Measurements from ENCODE around the gene TNFRSF19.

TNFRSF19 gene

GRCh38 chr13:23642110-23642509 is 71.9 kb downstream of the TNFRSF19 start:
- no peaks in the 10 kb centered on the region for H3K36me3 ChIP-seq (ENCODE audit: control insufficient read depth, insufficient read depth, low read length)
- no peak overlapping the region for H3K9ac ChIP-seq (ENCODE audit: low read length)
- no peak overlapping the region for H3K4me3 ChIP-seq (ENCODE audit: low read depth, low read length)
- no peak overlapping the region for H3K27ac ChIP-seq (ENCODE audit: low read depth, low read length)
- H3K4me1 ChIP-seq (ENCODE audit: control insufficient read depth, insufficient read depth, low read length), result peaks cover 36% of the 10 kb centered on the region
- no peaks in the 10 kb centered on the region for H3K9me3 ChIP-seq (ENCODE audit: control insufficient read depth, insufficient read depth, low read depth, low read length)
- no peaks in the 10 kb centered on the region for H3K27me3 ChIP-seq (ENCODE audit: control insufficient read depth, insufficient read depth, low read length)

GRCh38 chr13:23643338-23644125 is 73.3 kb downstream of the TNFRSF19 start:
- Histone ChIP-seq H3K27ac (ENCODE audit: low read depth, low read length) (no peak overlapping the region), H3K36me3 (ENCODE audit: control insufficient read depth, insufficient read depth, low read length) (no peaks in the 10 kb centered on the region), H3K27me3 (ENCODE audit: control insufficient read depth, insufficient read depth, low read length) (no peaks in the 10 kb centered on the region), H3K4me1 (ENCODE audit: control insufficient read depth, insufficient read depth, low read length) (peaks cover 23% of the 10 kb centered on the region), H3K9ac (ENCODE audit: low read length) (no peak overlapping the region), H3K4me3 (ENCODE audit: low read depth, low read length) (no peak overlapping the region), H3K9me3 (ENCODE audit: control insufficient read depth, insufficient read depth, low read depth, low read length) (no peaks in the 10 kb centered on the region)

- no peak overlapping the region for H3K9ac ChIP-seq (ENCODE audit: low read length)
- H3K36me3 ChIP-seq (ENCODE audit: control insufficient read depth, insufficient read depth, low read length), result no peaks in the 10 kb centered on the region
- no peak overlapping the region for H3K4me3 ChIP-seq (ENCODE audit: low read depth, low read length)
- no peaks in the 10 kb centered on the region for H3K27me3 ChIP-seq (ENCODE audit: control insufficient read depth, insufficient read depth, low read length)
- peaks cover 23% of the 10 kb centered on the region for H3K4me1 ChIP-seq (ENCODE audit: control insufficient read depth, insufficient read depth, low read length)
- no peaks in the 10 kb centered on the region for H3K9me3 ChIP-seq (ENCODE audit: control insufficient read depth, insufficient read depth, low read depth, low read length)
- H3K27ac ChIP-seq (ENCODE audit: low read depth, low read length), result no peak overlapping the region
Observed at GRCh38 chr13:23644126-23644419, 73.9 kb downstream of the TNFRSF19 start.

- Histone ChIP-seq H3K27me3 (ENCODE audit: control insufficient read depth, insufficient read depth, low read length) (no peaks in the 10 kb centered on the region), H3K9me3 (ENCODE audit: control insufficient read depth, insufficient read depth, low read depth, low read length) (no peaks in the 10 kb centered on the region), H3K4me3 (ENCODE audit: low read depth, low read length) (no peak overlapping the region), H3K9ac (ENCODE audit: low read length) (no peak overlapping the region), H3K36me3 (ENCODE audit: control insufficient read depth, insufficient read depth, low read length) (no peaks in the 10 kb centered on the region), H3K4me1 (ENCODE audit: control insufficient read depth, insufficient read depth, low read length) (peaks cover 19% of the 10 kb centered on the region), H3K27ac (ENCODE audit: low read depth, low read length) (no peak overlapping the region)
Observed at GRCh38 chr13:23644527-23645138, 74.4 kb downstream of the TNFRSF19 start.

GRCh38 chr13:23645851-23646250 is 75.6 kb downstream of the TNFRSF19 start:
- no peaks in the 10 kb centered on the region for H3K9me3 ChIP-seq (ENCODE audit: control insufficient read depth, insufficient read depth, low read depth, low read length)
- no peak overlapping the region for H3K4me3 ChIP-seq (ENCODE audit: low read depth, low read length)
- H3K9ac ChIP-seq (ENCODE audit: low read length), result no peak overlapping the region
- peaks cover 13% of the 10 kb centered on the region for H3K4me1 ChIP-seq (ENCODE audit: control insufficient read depth, insufficient read depth, low read length)
- H3K27me3 ChIP-seq (ENCODE audit: control insufficient read depth, insufficient read depth, low read length), result no peaks in the 10 kb centered on the region
- no peak overlapping the region for H3K27ac ChIP-seq (ENCODE audit: low read depth, low read length)
- H3K36me3 ChIP-seq (ENCODE audit: control insufficient read depth, insufficient read depth, low read length), result no peaks in the 10 kb centered on the region

- Histone ChIP-seq H3K9me3 (ENCODE audit: control insufficient read depth, insufficient read depth, low read depth, low read length) (no peaks in the 10 kb centered on the region), H3K9ac (ENCODE audit: low read length) (no peak overlapping the region), H3K4me1 (ENCODE audit: control insufficient read depth, insufficient read depth, low read length) (peaks cover 16% of the 10 kb centered on the region), H3K4me3 (ENCODE audit: low read depth, low read length) (no peak overlapping the region), H3K27ac (ENCODE audit: low read depth, low read length) (no peak overlapping the region), H3K36me3 (ENCODE audit: control insufficient read depth, insufficient read depth, low read length) (no peaks in the 10 kb centered on the region), H3K27me3 (ENCODE audit: control insufficient read depth, insufficient read depth, low read length) (no peaks in the 10 kb centered on the region)
Observed at GRCh38 chr13:23651439-23651838, 81.2 kb downstream of the TNFRSF19 start.

GRCh38 chr13:23651887-23652286 is 81.7 kb downstream of the TNFRSF19 start:
- no peak overlapping the region for H3K27ac ChIP-seq (ENCODE audit: low read depth, low read length)
- H3K36me3 ChIP-seq (ENCODE audit: control insufficient read depth, insufficient read depth, low read length), result no peaks in the 10 kb centered on the region
- H3K9me3 ChIP-seq (ENCODE audit: control insufficient read depth, insufficient read depth, low read depth, low read length), result no peaks in the 10 kb centered on the region
- H3K4me1 ChIP-seq (ENCODE audit: control insufficient read depth, insufficient read depth, low read length), result peaks cover 16% of the 10 kb centered on the region
- no peak overlapping the region for H3K9ac ChIP-seq (ENCODE audit: low read length)
- no peaks in the 10 kb centered on the region for H3K27me3 ChIP-seq (ENCODE audit: control insufficient read depth, insufficient read depth, low read length)
- no peak overlapping the region for H3K4me3 ChIP-seq (ENCODE audit: low read depth, low read length)

GRCh38 chr13:23652909-23653726 is 82.9 kb downstream of the TNFRSF19 start:
- H3K27me3 ChIP-seq (ENCODE audit: control insufficient read depth, insufficient read depth, low read length), result no peaks in the 10 kb centered on the region
- H3K27ac ChIP-seq (ENCODE audit: low read depth, low read length), result no peak overlapping the region

GRCh38 chr13:23654111-23655110 is 84.2 kb downstream of the TNFRSF19 start:
- Histone ChIP-seq H3K9ac (ENCODE audit: low read length) (no peak overlapping the region), H3K27ac (ENCODE audit: low read depth, low read length) (no peak overlapping the region), H3K9me3 (ENCODE audit: control insufficient read depth, insufficient read depth, low read depth, low read length) (no peaks in the 10 kb centered on the region)

More at GRCh38 chr13:23652909-23653726, 82.9 kb downstream of the TNFRSF19 start:
- no peak overlapping the region for H3K9ac ChIP-seq (ENCODE audit: low read length)
- peaks cover 21% of the 10 kb centered on the region for H3K4me1 ChIP-seq (ENCODE audit: control insufficient read depth, insufficient read depth, low read length)
- no peaks in the 10 kb centered on the region for H3K9me3 ChIP-seq (ENCODE audit: control insufficient read depth, insufficient read depth, low read depth, low read length)
- H3K4me3 ChIP-seq (ENCODE audit: low read depth, low read length), result no peak overlapping the region
- H3K36me3 ChIP-seq (ENCODE audit: control insufficient read depth, insufficient read depth, low read length), result no peaks in the 10 kb centered on the region

GRCh38 chr13:23655321-23655720 is 85.1 kb downstream of the TNFRSF19 start:
- Histone ChIP-seq H3K36me3 (ENCODE audit: control insufficient read depth, insufficient read depth, low read length) (no peaks in the 10 kb centered on the region), H3K9me3 (ENCODE audit: control insufficient read depth, insufficient read depth, low read depth, low read length) (no peaks in the 10 kb centered on the region), H3K4me3 (ENCODE audit: low read depth, low read length) (no peak overlapping the region), H3K4me1 (ENCODE audit: control insufficient read depth, insufficient read depth, low read length) (peaks cover 23% of the 10 kb centered on the region), H3K27me3 (ENCODE audit: control insufficient read depth, insufficient read depth, low read length) (no peaks in the 10 kb centered on the region), H3K27ac (ENCODE audit: low read depth, low read length) (no peak overlapping the region), H3K9ac (ENCODE audit: low read length) (no peak overlapping the region)

More at GRCh38 chr13:23654111-23655110, 84.2 kb downstream of the TNFRSF19 start:
- Histone ChIP-seq H3K4me1 (ENCODE audit: control insufficient read depth, insufficient read depth, low read length) (peaks cover 23% of the 10 kb centered on the region), H3K4me3 (ENCODE audit: low read depth, low read length) (no peak overlapping the region), H3K27me3 (ENCODE audit: control insufficient read depth, insufficient read depth, low read length) (no peaks in the 10 kb centered on the region), H3K36me3 (ENCODE audit: control insufficient read depth, insufficient read depth, low read length) (no peaks in the 10 kb centered on the region)
